DOHH2 (cell line): ENCODE measurements around the gene RASA2.

Experiments used
- EZH2phosphoT487 ChIP-seq: fragments of 200-600 bp; sonication (generic); IDR thresholded peaks from 2 replicates; pipeline ENCODE4 v1.6.1; 2017; ENCODE audit warnings: borderline replicate concordance, mild to moderate bottlenecking, antibody characterized with exemption, low read length, moderate library complexity, mixed read lengths
- TF ChIP-seq, protein P1 (sequence below): fragments of 200-600 bp; sonication (generic); IDR thresholded peaks from one replicate; pipeline ENCODE4 v1.5.1; 2014; ENCODE audit warnings: antibody characterized with exemption, mild to moderate bottlenecking, low read depth, low read length; ENCODE audit not compliant: poor library complexity, severe bottlenecking

DNA sequence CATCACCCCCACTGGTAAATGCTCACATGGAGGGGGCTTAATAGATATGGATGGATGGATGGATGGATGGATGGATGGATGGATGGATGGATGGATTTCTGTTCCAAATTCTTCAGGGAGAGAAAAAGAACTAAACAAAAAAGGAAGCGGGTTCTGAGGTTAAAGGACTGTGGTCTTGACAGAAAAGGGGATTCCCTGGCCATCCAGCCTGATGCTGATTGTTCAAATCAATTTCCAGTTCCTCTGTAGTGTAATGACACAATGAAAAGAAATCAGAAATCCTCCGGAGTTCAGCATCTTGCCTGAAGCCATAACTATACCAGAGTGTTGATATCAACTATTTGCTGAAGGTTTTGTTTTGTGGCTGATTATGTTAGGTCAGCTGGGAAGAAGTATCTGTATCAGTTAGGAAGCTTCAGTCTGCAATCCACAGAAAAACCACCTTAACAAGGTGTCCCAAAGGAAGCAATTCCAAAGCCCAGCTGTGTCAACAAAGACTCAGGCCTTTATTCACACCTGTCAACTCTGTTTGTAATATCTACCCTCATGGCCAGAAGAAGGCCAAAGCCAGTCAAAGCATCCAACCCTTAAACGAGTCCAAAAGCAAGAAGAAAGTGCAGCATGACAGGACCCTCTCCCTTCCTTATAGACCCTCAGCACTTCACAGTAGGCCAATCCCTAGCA is 24.5 kb upstream of the RASA2 start:
- TF ChIP-seq, protein P1, sequence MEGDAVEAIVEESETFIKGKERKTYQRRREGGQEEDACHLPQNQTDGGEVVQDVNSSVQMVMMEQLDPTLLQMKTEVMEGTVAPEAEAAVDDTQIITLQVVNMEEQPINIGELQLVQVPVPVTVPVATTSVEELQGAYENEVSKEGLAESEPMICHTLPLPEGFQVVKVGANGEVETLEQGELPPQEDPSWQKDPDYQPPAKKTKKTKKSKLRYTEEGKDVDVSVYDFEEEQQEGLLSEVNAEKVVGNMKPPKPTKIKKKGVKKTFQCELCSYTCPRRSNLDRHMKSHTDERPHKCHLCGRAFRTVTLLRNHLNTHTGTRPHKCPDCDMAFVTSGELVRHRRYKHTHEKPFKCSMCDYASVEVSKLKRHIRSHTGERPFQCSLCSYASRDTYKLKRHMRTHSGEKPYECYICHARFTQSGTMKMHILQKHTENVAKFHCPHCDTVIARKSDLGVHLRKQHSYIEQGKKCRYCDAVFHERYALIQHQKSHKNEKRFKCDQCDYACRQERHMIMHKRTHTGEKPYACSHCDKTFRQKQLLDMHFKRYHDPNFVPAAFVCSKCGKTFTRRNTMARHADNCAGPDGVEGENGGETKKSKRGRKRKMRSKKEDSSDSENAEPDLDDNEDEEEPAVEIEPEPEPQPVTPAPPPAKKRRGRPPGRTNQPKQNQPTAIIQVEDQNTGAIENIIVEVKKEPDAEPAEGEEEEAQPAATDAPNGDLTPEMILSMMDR, result no peak
- no peak for TF ChIP-seq EZH2phosphoT487
